Fibroblast of pulmonary artery (primary cell): ENCODE measurements around the gene R3HDM2.
A peak's percentile ranks its signal among the peaks of the same experiment; 100 is the strongest.
"Not testable (repeated sequence)": the region's sequence is repeated elsewhere in the genome, so short reads cannot be mapped to it uniquely, and the experiment has no call there.

Source experiments
- DNase-seq: peaks from one replicate; pipeline ENCODE4 v3.0.0-alpha.2; 2010; ENCODE audit warnings: low read depth
- H3K4me3 ChIP-seq: replicated peaks from 2 replicates; pipeline ENCODE4 v1.5.1; 2011; ENCODE audit warnings: low read depth, mild to moderate bottlenecking, control low read depth, low read length, moderate library complexity
- TF ChIP-seq, protein P1 (sequence below): IDR thresholded peaks from 2 replicates; pipeline ENCODE4 v1.5.1; 2011; ENCODE audit warnings: mild to moderate bottlenecking, control low read depth, low read length, inconsistent platforms; ENCODE audit errors: missing control alignments

Gene R3HDM2

DNA sequence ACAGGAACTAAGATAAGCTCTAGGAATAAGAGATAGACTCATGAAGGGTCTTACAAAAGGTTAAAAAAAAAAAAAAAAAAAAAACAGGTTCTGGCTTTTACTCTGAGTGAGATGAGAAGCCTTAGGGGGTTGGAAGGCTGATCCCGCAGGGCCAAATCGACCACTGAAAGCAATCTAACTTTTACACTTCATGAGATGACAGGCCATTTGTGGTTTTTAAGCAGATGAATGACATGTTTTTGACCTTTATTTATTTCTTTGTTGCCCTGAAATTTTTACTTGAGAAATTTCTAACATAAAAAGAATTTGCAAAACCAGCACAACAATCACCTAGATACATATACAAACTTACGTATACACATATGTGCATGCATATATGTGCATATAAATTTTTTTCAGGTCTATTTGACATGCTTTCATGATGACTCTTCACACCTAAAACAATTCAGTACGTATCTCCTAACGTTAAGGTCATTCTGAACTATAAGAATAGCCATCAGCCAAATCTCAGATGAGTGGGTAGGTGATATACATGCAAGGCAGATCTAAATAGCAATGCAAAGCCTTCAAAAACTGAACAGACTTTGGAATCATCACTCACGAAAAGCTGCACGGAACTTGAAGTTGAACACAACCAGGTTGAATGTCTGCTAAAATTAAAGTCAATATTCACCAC is 87.0 kb downstream of the R3HDM2 start:
- no peak overlapping the region for H3K4me3 ChIP-seq
- TF ChIP-seq, protein P1, sequence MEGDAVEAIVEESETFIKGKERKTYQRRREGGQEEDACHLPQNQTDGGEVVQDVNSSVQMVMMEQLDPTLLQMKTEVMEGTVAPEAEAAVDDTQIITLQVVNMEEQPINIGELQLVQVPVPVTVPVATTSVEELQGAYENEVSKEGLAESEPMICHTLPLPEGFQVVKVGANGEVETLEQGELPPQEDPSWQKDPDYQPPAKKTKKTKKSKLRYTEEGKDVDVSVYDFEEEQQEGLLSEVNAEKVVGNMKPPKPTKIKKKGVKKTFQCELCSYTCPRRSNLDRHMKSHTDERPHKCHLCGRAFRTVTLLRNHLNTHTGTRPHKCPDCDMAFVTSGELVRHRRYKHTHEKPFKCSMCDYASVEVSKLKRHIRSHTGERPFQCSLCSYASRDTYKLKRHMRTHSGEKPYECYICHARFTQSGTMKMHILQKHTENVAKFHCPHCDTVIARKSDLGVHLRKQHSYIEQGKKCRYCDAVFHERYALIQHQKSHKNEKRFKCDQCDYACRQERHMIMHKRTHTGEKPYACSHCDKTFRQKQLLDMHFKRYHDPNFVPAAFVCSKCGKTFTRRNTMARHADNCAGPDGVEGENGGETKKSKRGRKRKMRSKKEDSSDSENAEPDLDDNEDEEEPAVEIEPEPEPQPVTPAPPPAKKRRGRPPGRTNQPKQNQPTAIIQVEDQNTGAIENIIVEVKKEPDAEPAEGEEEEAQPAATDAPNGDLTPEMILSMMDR, result no peak
- DNase-seq, result no peak

DNA sequence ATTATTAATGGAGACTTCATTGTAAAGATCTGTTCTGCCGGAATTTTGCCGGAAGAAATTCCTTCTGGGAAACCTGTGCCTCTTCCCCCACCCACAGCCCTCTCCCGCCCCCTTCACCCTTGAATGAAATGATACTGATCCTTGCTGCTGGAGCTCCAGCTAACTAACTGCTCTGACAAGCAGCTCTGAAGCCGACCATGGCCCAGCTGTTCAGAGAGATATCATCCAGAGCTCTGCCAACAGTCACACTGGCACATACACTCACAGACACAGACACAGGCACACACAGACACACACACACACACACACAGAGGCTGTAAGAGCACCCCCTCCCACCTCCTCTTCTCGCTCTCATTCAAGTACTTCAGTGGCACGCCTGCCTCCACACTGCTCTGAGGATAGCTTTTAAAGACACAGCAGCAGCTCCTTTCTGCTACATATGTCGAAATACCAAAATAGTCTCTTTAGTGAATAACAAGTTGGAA is 88.6 kb downstream of the R3HDM2 start:
- no peak overlapping the region for H3K4me3 ChIP-seq
- DNase-seq, result peak; percentile 69
- TF ChIP-seq, protein P1, result no peak

DNA sequence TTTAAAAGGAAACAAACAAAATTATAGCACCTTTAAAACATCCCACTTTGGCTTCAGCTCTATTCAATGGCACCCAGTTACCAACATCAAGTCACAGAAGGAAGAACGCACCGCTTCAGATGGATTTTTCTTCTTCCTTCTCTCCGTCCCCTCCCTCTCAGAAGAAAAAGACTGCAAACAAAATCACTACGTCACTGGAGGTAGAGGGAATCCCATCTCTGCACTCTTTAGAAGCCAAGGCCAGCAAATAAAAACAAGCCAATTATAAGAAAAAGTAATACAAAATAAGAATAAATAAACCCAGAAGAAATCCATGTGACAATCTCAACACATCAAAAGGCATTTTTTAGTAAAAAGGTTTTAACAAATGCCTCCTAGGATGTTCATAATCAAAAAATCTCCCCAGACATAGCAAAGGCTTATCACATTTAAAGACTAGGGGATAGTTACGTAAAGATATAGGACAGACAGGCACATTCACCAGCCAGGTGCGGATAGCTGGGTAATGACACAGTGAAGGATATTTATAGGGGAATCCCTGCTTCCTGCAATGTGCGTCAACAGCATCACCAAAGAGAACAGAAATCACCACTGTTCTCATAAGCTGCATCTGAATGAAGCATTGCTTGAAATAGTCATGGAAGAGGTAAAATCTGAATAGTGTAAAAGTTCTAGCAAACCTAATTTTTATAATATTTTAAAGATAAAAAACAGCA is 89.4 kb downstream of the R3HDM2 start:
- H3K4me3 ChIP-seq, result no peak overlapping the region
- TF ChIP-seq, protein P1, result no peak
- DNase-seq, result peak; percentile 30

DNA sequence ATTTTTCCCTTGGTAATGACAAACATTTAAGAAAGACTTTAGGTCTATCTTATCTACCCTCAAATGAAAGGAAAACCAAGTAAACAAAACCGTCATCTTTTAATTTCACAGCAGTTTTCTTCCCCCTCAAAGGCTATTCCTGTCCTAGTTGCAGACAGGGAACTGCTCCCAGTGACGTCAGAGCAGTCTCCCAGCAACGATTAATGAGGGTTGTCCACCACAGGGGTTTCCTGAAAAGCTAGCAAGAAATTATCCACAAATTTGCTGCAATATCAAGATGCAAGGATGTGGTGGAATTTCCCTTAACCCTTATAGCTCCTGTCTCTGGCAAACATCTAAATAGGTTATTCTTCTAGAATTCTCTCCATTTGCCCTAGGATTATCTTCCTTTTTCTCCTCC is 90.7 kb downstream of the R3HDM2 start:
- DNase-seq, result peak; percentile 89
- H3K4me3 ChIP-seq, result no peak overlapping the region
- TF ChIP-seq, protein P1, result no peak

DNA sequence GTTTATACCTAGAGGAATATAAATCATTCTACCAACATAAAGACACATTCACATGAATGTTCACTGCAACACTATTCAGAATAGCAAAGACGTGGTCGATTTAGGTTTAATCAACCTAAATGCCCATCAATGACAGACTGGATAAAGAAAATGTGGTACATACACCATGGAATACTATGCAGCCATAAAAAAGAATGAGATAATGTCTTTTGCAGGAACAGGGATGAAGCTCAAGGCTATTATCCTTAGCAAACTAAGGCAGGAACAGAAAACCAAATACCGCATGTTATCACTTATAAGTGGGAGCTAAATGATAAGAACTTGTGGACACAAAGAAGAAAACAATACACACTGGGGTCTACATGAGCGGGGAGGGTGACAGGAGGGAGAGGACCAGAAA is 94.5 kb downstream of the R3HDM2 start:
- not testable (repeated sequence) for H3K4me3 ChIP-seq, DNase-seq

DNA sequence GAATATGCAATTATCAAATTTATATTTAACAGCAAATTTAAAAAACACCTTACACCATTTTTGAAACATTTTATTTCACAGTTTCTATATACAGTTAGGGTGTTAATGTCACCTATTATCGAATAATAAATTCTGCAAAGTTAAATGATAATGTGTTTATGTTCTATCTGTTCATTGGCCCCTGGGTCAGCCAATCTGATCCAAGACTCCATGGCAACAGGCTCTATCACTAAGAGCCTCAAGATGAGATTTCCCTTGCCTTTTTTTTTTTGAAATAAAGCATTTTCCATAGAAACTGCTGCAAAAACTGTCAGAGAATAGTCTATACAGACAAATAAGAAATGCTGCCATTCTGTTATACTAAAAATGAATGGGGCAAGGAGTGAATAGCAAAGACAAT is 96.6 kb downstream of the R3HDM2 start:
- TF ChIP-seq, protein P1, result no peak
- DNase-seq, result no peak
- no peak overlapping the region for H3K4me3 ChIP-seq

DNA sequence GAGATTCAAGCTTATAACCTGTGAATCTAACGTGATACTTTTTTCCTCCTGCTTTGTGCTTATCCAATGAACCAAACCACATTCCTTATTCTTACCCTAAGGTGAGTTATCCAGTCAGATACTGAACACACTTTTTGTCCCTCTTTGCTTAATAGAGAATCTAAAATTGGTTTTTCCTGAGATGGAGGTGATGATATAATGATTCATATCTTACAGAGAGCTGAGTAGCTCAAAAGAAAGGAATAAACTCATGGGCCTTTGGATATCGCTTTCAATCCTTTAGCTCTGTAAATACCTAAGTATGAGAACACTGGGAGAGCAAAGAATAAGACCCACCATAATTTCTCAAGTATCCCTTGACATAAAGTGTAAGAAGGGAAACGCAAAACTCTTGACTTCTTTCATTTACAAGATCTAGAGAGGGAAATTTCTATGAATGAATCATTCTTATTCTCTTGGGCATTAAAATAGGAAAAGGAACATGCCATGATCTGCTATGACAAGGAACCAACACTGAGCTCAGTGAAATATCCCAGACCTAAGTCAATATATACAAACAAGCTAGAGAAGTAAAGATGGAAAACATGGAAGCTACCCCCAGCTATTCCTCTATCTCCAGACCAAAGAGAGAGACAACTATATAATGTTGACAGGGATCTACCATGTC is 98.1 kb downstream of the R3HDM2 start:
- no peak overlapping the region for H3K4me3 ChIP-seq
- peak; percentile 13 for DNase-seq
- TF ChIP-seq, protein P1, result no peak
